ENCODE measurements around the gene CDK9.

GRCh38 chr9:127778280-127779135 lies 7.3 kb upstream of the CDK9 start, which contains the start of gene SH2D3C:
- TF ChIP-seq POLR2A (IDR thresholded peaks at IDR 0.05) (peak in 2 of 4 donors; percentile 35 to 69), POLR2AphosphoS5 (IDR thresholded peaks at IDR 0.05) (no peak)

Measured in upper lobe of left lung (tissue), 4 donors.